ENCODE results near the gene VWA8. TPM values are rescaled to one million over a fixed set of nuclear protein-coding genes. Genes with fewer than 3 reads are reported as not detected.

Gene VWA8
- total and polyA plus RNA-seq, 2 of the 8 experiments (the other 6 are each of a cell fraction or from before 2014, with no cell fraction given), result 5.9 to 19.6 TPM

- H3K4ac ChIP-seq (replicated peaks; ENCODE audit: insufficient read length, low read depth, low read length), result no peak overlapping the region
- FAIRE-seq (no peak), DNase-seq (ENCODE audit: low read depth in 1 of 2, low spot score in 2 of 2) (no peak)
- no peak overlapping the region for H2AK5ac ChIP-seq (ENCODE audit: low read depth, low read length)
- H3K9ac ChIP-seq (replicated peaks in 1 of 4; ENCODE audit: extremely low read depth in 1 of 4, low read depth in 3 of 4, low read length in 3 of 4), result no peak overlapping the region
- H3K9me3 ChIP-seq (ENCODE audit: insufficient read depth in 2 of 2, low read depth in 1 of 2, low read length in 1 of 2), result no peaks in the 10 kb centered on the region; a peak in 1 of 4 replicates
- no peaks in the 10 kb centered on the region for H4K20me1 ChIP-seq (replicated peaks in 1 of 2; ENCODE audit: control insufficient read depth in 1 of 2, insufficient read depth in 2 of 2, low read length in 2 of 2)
- H2BK120ac ChIP-seq (replicated peaks; ENCODE audit: low read depth, low read length), result no peak overlapping the region
- CTCF ChIA-PET (ENCODE audit: partially characterized antibody), result no interaction called here
- H3K4me2 ChIP-seq (ENCODE audit: insufficient read depth in 1 of 2, low read depth in 2 of 2, low read length in 2 of 2), result no peak overlapping the region
- no peak overlapping the region for H4K91ac ChIP-seq (replicated peaks; ENCODE audit: insufficient read length, low read length)
- POLR2A ChIA-PET (ENCODE audit: partially characterized antibody), result no interaction called here
- H3K56ac ChIP-seq (replicated peaks; ENCODE audit: insufficient read length, low read depth, low read length), result no peak overlapping the region
- no peaks in the 10 kb centered on the region for H3K23me2 ChIP-seq (ENCODE audit: low read depth, low read length)
- H3K4me3 ChIP-seq (ENCODE audit: extremely low read depth in 1 of 4, insufficient read depth in 2 of 4, low read depth in 3 of 4, low read length in 4 of 4), result no peak overlapping the region
- H3K18ac ChIP-seq (ENCODE audit: extremely low read depth, low read length), result no peak overlapping the region
- H2BK12ac ChIP-seq (ENCODE audit: low read depth, low read length), result no peak overlapping the region
- no peak overlapping the region for H3K27ac ChIP-seq (ENCODE audit: low read depth, low read length)
- no peak overlapping the region for H2BK20ac ChIP-seq (ENCODE audit: low read length)
- no peak overlapping the region for H2BK5ac ChIP-seq (ENCODE audit: low read depth, low read length)
- H2AFZ ChIP-seq (ENCODE audit: low read length), result no peak overlapping the region
- H3K36me3 ChIP-seq (ENCODE audit: control insufficient read depth in 2 of 4, insufficient read depth in 4 of 4, low read length in 3 of 4), result no peaks in the 10 kb centered on the region
- H3K14ac ChIP-seq (ENCODE audit: insufficient read length), result no peak overlapping the region
- no peaks in the 10 kb centered on the region for H3K79me2 ChIP-seq (ENCODE audit: control insufficient read depth in 1 of 2, insufficient read depth in 2 of 2, low read length in 2 of 2)
- no peak overlapping the region for H3K23ac ChIP-seq (ENCODE audit: insufficient read length)
- no peaks in the 10 kb centered on the region for H3K27me3 ChIP-seq (replicated peaks in 1 of 4; ENCODE audit: control insufficient read depth in 3 of 4, extremely low read depth in 1 of 4, insufficient read depth in 3 of 4, low read length in 3 of 4)
- no peak overlapping the region for H2BK15ac ChIP-seq (ENCODE audit: low read length)
- H4K5ac ChIP-seq (ENCODE audit: insufficient read length, low read depth, low read length), result no peak overlapping the region
- no peaks in the 10 kb centered on the region for H3K79me1 ChIP-seq (ENCODE audit: low read depth, low read length)
- peaks cover 2 to 9% (median 3%) of the 10 kb centered on the region in 4 experiments; a peak in 5 of 7 replicates for H3K4me1 ChIP-seq (replicated peaks in 1 of 4; ENCODE audit: control insufficient read depth in 3 of 4, insufficient read depth in 4 of 4, low read length in 3 of 4)
- H4K8ac ChIP-seq (ENCODE audit: extremely low read depth, insufficient read depth, low read length), result no peak overlapping the region
- TF ChIP-seq SP1 (IDR thresholded peaks at IDR 0.05; ENCODE audit: low read depth, low read length), result no peak
- TF ChIP-seq JUN (IDR thresholded peaks at IDR 0.05; ENCODE audit: low read depth, low read length), result no peak
- no peak for TF ChIP-seq SIX5 (IDR thresholded peaks at IDR 0.05; ENCODE audit: low read depth, low read length)
- no peak for TF ChIP-seq USF2 (IDR thresholded peaks at IDR 0.05; ENCODE audit: low read length)
- no peak for TF ChIP-seq KDM5A (IDR thresholded peaks at IDR 0.05; ENCODE audit: low read length)
- TF ChIP-seq SRF (IDR thresholded peaks at IDR 0.05; ENCODE audit: low read depth, low read length), result no peak
- no peak for TF ChIP-seq TBP (IDR thresholded peaks at IDR 0.05; ENCODE audit: low read depth, low read length)
- TF ChIP-seq HDAC2 (IDR thresholded peaks at IDR 0.05; ENCODE audit: borderline replicate concordance in 1 of 2, low read depth in 2 of 2, low read length in 2 of 2), result no peak
- TF ChIP-seq POLR2AphosphoS5 (IDR thresholded peaks at IDR 0.05; ENCODE audit: low read depth, low read length), result no peak
- TF ChIP-seq TEAD4 (IDR thresholded peaks at IDR 0.05; ENCODE audit: low read depth, low read length), result no peak
- TF ChIP-seq PHF8 (conservative IDR thresholded peaks at IDR 0.05; ENCODE audit: low read depth, low read length), result no peak
- no peak for TF ChIP-seq TAF1 (IDR thresholded peaks at IDR 0.05; ENCODE audit: low read depth, low read length)
- TF ChIP-seq JUND (IDR thresholded peaks at IDR 0.05; ENCODE audit: low read length), result no peak
- no peak for TF ChIP-seq EZH2 (IDR thresholded peaks at IDR 0.05; ENCODE audit: low read depth, low read length, severe bottlenecking)
- no peak for TF ChIP-seq MAX (IDR thresholded peaks at IDR 0.05)
These were observed 260.1 kb downstream of the VWA8 start for GRCh38 chr13:41700790-41701310.
